Gastrocnemius medialis (tissue), 4 donors: ENCODE data around the gene CD19.

Source experiments
- CTCF ChIP-seq, 5 experiments: fragments of 450-650 bp in 3 of 5; fragments of 200-600 bp in 2 of 5; sonication (generic) in 2 of 5; IDR thresholded peaks in 4 of 5; conservative IDR thresholded peaks in 1 of 5; 1 replicate in 4 of 5; 2 replicates in 1 of 5; pipeline ENCODE4 v1.5.1; 2016 to 2019; ENCODE audit warnings: antibody characterized with exemption in 5 of 5, mild to moderate bottlenecking in 3 of 5, moderate library complexity in 3 of 5
- POLR2A ChIP-seq, 2 donors: fragments of 450-650 bp; IDR thresholded peaks; one replicate each; pipeline ENCODE4 v1.6.1; 2017; ENCODE audit warnings: antibody characterized with exemption in 2 of 2, mild to moderate bottlenecking in 2 of 2, moderate library complexity in 2 of 2

DNA sequence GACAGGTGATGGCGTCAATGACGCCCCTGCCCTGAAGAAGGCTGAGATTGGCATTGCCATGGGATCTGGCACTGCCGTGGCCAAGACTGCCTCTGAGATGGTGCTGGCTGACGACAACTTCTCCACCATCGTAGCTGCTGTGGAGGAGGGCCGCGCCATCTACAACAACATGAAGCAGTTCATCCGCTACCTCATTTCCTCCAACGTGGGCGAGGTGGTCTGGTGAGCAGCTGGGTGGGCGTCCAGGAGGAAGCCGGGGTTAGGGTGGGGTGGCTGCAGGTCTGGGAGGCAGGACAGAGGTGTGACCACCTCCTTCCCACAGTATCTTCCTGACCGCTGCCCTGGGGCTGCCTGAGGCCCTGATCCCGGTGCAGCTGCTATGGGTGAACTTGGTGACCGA lies 29.9 kb upstream of the CD19 start:
- TF ChIP-seq CTCF (IDR thresholded peaks at IDR 0.05 in 4 of 5, conservative IDR thresholded peaks at IDR 0.05 in 1 of 5), result no peak
- no peak for TF ChIP-seq POLR2A (IDR thresholded peaks at IDR 0.05)
